ENCODE measurements around the gene LGALS14.
A peak's percentile ranks its signal among the peaks of the same experiment; 100 is the strongest.
"Not testable (repeated sequence)": the region's sequence is repeated elsewhere in the genome, so short reads cannot be mapped to it uniquely, and the experiment has no call there.

Gene LGALS14

DNA sequence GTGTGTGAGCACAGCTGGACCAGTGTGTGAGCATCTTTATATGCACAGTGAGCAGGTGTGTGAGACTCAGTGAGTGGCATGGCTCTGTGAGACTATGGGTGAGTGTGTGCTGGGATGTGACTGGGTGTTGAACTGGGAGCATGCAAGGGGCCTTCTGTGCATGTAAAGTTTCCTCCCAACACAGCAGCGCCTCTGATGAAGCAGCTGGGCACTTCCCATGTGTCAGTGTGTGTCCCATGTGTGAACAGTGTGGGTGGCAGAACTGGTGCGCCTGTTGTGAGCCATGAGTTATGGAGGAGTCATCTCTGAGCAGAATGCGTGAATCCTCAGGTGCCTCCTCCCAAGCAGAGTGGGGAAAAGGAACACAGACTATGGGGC lies 24.5 kb upstream of the LGALS14 start:
- peaks cover 20% of the 10 kb centered on the region for H3K27me3 Mint-ChIP-seq
- ATAC-seq (ENCODE audit: low read depth) (no peak), DNase-seq (ENCODE audit: low spot score in 2 of 2) (no peak)
- H3K4me1 Mint-ChIP-seq: peaks cover 11% of the 10 kb centered on the region
- no peaks in the 10 kb centered on the region for H3K9me3 Mint-ChIP-seq
- H3K36me3 Mint-ChIP-seq: no peaks in the 10 kb centered on the region
- H3K4me3 Mint-ChIP-seq: no peak overlapping the region
- H3K27ac Mint-ChIP-seq: no peak overlapping the region

GRCh38 chr19:39680593-39680992 lies 23.7 kb upstream of the LGALS14 start:
- H3K27me3 Mint-ChIP-seq: peaks cover 20% of the 10 kb centered on the region
- no peak overlapping the region for H3K27ac Mint-ChIP-seq
- no peaks in the 10 kb centered on the region for H3K9me3 Mint-ChIP-seq
- H3K4me1 Mint-ChIP-seq: peaks cover 11% of the 10 kb centered on the region
- H3K36me3 Mint-ChIP-seq: no peaks in the 10 kb centered on the region
- no peak overlapping the region for H3K4me3 Mint-ChIP-seq
- no peak for DNase-seq (ENCODE audit: low spot score in 2 of 2)
- no peak for ATAC-seq (ENCODE audit: low read depth)

DNA sequence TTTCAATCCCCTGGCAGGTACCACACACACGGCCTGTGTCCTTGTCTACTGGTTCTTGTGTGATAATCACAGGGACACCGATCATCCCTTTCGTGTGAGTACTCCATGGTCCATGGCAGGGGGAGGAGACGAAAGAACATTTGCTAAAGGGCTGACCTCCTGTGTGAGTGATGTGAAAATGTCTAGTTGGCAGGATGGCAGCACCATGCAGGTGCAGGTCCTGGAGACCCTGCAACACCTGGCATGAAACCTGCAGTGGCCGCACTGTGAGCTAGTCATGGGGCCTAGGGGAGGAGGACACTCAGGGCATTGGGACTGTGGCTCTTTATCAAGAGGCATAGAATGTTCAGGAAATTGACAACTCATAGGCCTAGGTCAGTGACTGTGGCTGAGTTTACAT lies 22.9 kb upstream of the LGALS14 start:
- H3K36me3 Mint-ChIP-seq: no peaks in the 10 kb centered on the region
- peaks cover 20% of the 10 kb centered on the region for H3K27me3 Mint-ChIP-seq
- no peak overlapping the region for H3K4me3 Mint-ChIP-seq

GRCh38 chr19:39684267-39684666 lies 20.0 kb upstream of the LGALS14 start:
- DNase-seq (ENCODE audit: low spot score in 2 of 2) (no peak), ATAC-seq (ENCODE audit: low read depth) (no peak)
- no peak overlapping the region for H3K4me3 Mint-ChIP-seq
- H3K4me1 Mint-ChIP-seq: peaks cover 9% of the 10 kb centered on the region
- H3K9me3 Mint-ChIP-seq: no peaks in the 10 kb centered on the region
- H3K27me3 Mint-ChIP-seq: peaks cover 12% of the 10 kb centered on the region
- no peak overlapping the region for H3K27ac Mint-ChIP-seq
- no peaks in the 10 kb centered on the region for H3K36me3 Mint-ChIP-seq

More for the DNA sequence above, 22.9 kb upstream of the LGALS14 start:
- DNase-seq (ENCODE audit: low spot score in 2 of 2): no peak
- no peaks in the 10 kb centered on the region for H3K9me3 Mint-ChIP-seq
- ATAC-seq (ENCODE audit: low read depth): no peak
- peaks cover 11% of the 10 kb centered on the region for H3K4me1 Mint-ChIP-seq
- no peak overlapping the region for H3K27ac Mint-ChIP-seq

GRCh38 chr19:39686739-39687138 lies 17.5 kb upstream of the LGALS14 start:
- H3K36me3 Mint-ChIP-seq: no peaks in the 10 kb centered on the region
- peaks cover 4% of the 10 kb centered on the region for H3K4me1 Mint-ChIP-seq
- ATAC-seq (ENCODE audit: low read depth) (no peak), DNase-seq (ENCODE audit: low spot score in 2 of 2) (no peak)
- H3K27me3 Mint-ChIP-seq: peaks cover 8% of the 10 kb centered on the region
- no peak overlapping the region for H3K27ac Mint-ChIP-seq
- no peak overlapping the region for H3K4me3 Mint-ChIP-seq
- peaks cover 2% of the 10 kb centered on the region for H3K9me3 Mint-ChIP-seq

- H3K4me3 Mint-ChIP-seq; H3K36me3 Mint-ChIP-seq; H3K9me3 Mint-ChIP-seq; ATAC-seq (ENCODE audit: low read depth); H3K4me1 Mint-ChIP-seq; H3K27ac Mint-ChIP-seq; DNase-seq (ENCODE audit: low spot score in 2 of 2): not testable (repeated sequence)
- H3K27me3 Mint-ChIP-seq: peaks cover 16% of the 10 kb centered on the region
Measured at GRCh38 chr19:39688637-39689036, 15.6 kb upstream of the LGALS14 start.

DNA sequence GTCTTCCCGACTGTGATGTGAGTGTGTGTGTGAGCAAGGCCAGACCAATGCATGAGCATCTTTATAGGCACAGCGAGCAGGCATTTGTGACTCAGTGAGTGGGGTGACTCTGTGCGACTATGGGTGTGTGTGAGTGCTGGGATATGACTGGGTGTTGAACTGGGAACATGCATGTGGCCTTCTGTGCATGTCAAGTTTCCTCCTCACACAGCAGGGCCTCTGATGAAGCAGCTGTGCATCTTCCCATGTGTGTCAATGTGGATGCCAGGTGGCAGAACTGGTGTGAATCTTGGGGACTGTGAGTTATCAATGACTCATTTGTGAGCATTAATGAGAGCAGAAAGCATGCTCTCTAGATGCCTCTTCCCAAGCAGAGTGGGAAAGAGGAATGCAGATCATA lies 12.1 kb upstream of the LGALS14 start:
- H3K4me3 Mint-ChIP-seq: no peak overlapping the region
- H3K27me3 Mint-ChIP-seq: peaks cover 24% of the 10 kb centered on the region
- H3K4me1 Mint-ChIP-seq: peaks cover 4% of the 10 kb centered on the region
- no peak overlapping the region for H3K27ac Mint-ChIP-seq
- peaks cover 2% of the 10 kb centered on the region for H3K9me3 Mint-ChIP-seq
- H3K36me3 Mint-ChIP-seq: no peaks in the 10 kb centered on the region
- no peak for DNase-seq (ENCODE audit: low spot score in 2 of 2)
- ATAC-seq (ENCODE audit: low read depth): no peak

- peaks cover 24% of the 10 kb centered on the region for H3K27me3 Mint-ChIP-seq
- H3K9me3 Mint-ChIP-seq: peaks cover 2% of the 10 kb centered on the region
- DNase-seq (ENCODE audit: low spot score in 2 of 2) (no peak), ATAC-seq (ENCODE audit: low read depth) (no peak)
- no peak overlapping the region for H3K27ac Mint-ChIP-seq
- H3K4me1 Mint-ChIP-seq: peaks cover 4% of the 10 kb centered on the region
- no peaks in the 10 kb centered on the region for H3K36me3 Mint-ChIP-seq
- no peak overlapping the region for H3K4me3 Mint-ChIP-seq
Measured at GRCh38 chr19:39692822-39693221, 11.5 kb upstream of the LGALS14 start.

- H3K4me1 Mint-ChIP-seq: no peaks in the 10 kb centered on the region
- peaks cover 28% of the 10 kb centered on the region for H3K27me3 Mint-ChIP-seq
- H3K27ac Mint-ChIP-seq: no peak overlapping the region
- DNase-seq (ENCODE audit: low spot score in 2 of 2): no peak
- H3K36me3 Mint-ChIP-seq: no peaks in the 10 kb centered on the region
- no peak overlapping the region for H3K4me3 Mint-ChIP-seq
- no peak for ATAC-seq (ENCODE audit: low read depth)
- no peaks in the 10 kb centered on the region for H3K9me3 Mint-ChIP-seq
Measured at GRCh38 chr19:39695759-39696158, 8.5 kb upstream of the LGALS14 start.

DNA sequence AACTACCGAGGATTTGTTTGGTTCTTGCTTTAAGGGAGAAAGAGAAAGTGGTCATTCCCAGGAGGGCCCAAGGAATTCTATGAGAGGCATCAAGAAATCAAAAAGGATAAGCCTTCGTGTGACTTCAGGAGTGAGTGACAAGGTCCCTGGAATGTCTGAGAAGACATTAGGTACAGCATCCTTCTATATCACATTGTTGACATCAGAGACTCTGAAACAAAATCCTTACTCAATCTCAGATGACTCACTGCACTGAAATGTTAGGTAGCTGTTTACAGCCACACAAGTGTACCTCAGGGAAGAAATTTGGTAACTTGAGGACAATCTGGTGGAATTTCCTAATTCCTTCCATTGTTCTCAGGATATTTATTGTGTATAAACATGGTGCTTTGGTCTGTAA lies 7.9 kb upstream of the LGALS14 start:
- H3K4me3 Mint-ChIP-seq: no peak overlapping the region

DNA sequence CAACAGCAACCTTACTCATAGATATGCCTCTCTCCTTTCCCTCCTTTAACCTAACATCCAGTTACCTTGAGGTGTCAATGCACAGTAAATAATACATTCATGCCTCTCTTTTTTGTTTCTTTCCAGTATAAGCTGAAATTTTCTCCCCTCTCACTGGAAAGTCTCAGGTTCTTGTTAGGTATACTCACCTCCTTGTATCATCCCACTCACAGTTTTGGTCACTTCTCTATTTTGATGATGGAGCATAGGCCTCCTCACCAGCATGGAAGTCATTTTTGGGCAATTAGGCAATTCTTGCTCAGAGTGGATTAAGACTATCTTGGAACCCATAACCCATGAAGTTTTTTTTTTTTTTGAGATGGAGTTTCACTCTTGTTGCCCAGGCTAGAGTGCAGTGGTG lies 5.7 kb upstream of the LGALS14 start:
- ATAC-seq (ENCODE audit: low read depth) (no peak), DNase-seq (ENCODE audit: low spot score in 2 of 2) (no peak)
- H3K27ac Mint-ChIP-seq: no peak overlapping the region
- H3K36me3 Mint-ChIP-seq: no peaks in the 10 kb centered on the region
- H3K4me1 Mint-ChIP-seq: no peaks in the 10 kb centered on the region
- no peaks in the 10 kb centered on the region for H3K9me3 Mint-ChIP-seq
- H3K27me3 Mint-ChIP-seq: peaks cover 30% of the 10 kb centered on the region
- H3K4me3 Mint-ChIP-seq: no peak overlapping the region

More for the DNA sequence above, 7.9 kb upstream of the LGALS14 start:
- no peaks in the 10 kb centered on the region for H3K4me1 Mint-ChIP-seq
- H3K36me3 Mint-ChIP-seq: no peaks in the 10 kb centered on the region
- ATAC-seq (ENCODE audit: low read depth) (no peak), DNase-seq (ENCODE audit: low spot score in 2 of 2) (no peak)
- H3K27ac Mint-ChIP-seq: no peak overlapping the region
- H3K9me3 Mint-ChIP-seq: no peaks in the 10 kb centered on the region
- peaks cover 30% of the 10 kb centered on the region for H3K27me3 Mint-ChIP-seq

- H3K4me1 Mint-ChIP-seq: no peaks in the 10 kb centered on the region
- H3K36me3 Mint-ChIP-seq: no peaks in the 10 kb centered on the region
- ATAC-seq (ENCODE audit: low read depth) (peak; percentile 15), DNase-seq (ENCODE audit: low spot score in 2 of 2) (no peak)
- no peak overlapping the region for H3K4me3 Mint-ChIP-seq
- H3K9me3 Mint-ChIP-seq: no peaks in the 10 kb centered on the region
- H3K27me3 Mint-ChIP-seq: peaks cover 24% of the 10 kb centered on the region
- no peak overlapping the region for H3K27ac Mint-ChIP-seq
Measured at GRCh38 chr19:39701291-39701690, 3.0 kb upstream of the LGALS14 start.

DNA sequence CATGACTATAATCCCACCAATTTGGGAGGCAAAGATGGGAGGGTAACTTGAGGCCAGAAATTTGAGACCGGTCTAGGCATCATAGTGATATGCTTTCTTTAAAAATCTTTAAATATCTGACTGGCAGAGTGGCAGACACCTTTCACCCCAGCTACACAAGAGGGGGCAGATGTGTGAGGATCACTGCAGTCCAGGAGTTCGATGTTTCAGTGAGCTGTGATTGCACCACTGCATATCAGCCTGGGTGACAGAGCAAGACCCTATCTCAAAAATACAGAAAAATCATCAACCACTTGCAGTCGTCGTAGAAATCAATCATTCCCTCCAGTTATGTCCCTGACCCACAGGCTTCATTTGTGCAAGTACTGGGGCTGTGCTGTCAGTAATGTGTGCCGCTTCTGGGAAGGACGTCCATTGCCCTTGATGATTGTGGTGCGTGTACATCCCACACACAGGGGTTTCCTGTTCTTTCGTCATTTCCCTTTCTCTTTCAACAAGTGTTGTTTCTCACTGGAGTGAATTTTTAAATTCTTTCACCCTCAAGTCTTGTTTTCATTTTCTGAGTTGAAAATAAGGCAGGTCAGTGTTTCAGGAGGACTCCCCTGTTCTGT lies 1.4 kb downstream of the LGALS14 start:
- DNase-seq (ENCODE audit: low spot score in 2 of 2): no peak
- no peaks in the 10 kb centered on the region for H3K4me1 Mint-ChIP-seq
- H3K27ac Mint-ChIP-seq: no peak overlapping the region
- ATAC-seq (ENCODE audit: low read depth): no peak
- H3K27me3 Mint-ChIP-seq: peaks cover 25% of the 10 kb centered on the region
- H3K4me3 Mint-ChIP-seq: no peak overlapping the region
- H3K36me3 Mint-ChIP-seq: no peaks in the 10 kb centered on the region
- H3K9me3 Mint-ChIP-seq: no peaks in the 10 kb centered on the region

DNA sequence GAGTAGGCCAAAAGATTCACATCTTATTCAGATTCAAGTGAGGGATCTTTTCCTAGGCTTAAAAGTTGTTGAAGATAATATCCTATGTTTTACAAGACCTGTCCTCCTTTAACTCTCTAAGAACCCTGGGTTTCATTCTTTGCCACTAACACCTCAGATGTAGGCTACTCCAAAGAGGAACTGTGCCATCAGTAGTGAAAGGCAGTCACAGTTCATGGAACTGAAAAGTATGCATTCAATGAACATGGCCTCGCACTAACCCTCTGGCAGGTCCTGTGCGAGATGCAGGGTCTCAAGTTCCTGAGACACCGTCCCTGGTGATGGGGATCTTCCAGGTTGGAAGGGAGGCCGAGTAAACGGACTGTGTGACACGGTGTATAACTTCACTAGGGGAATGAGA lies 4.3 kb downstream of the LGALS14 start:
- peaks cover 16% of the 10 kb centered on the region for H3K27me3 Mint-ChIP-seq
- H3K27ac Mint-ChIP-seq: no peak overlapping the region
- H3K36me3 Mint-ChIP-seq: no peaks in the 10 kb centered on the region
- no peak for DNase-seq (ENCODE audit: low spot score in 2 of 2)
- ATAC-seq (ENCODE audit: low read depth): no peak
- H3K4me3 Mint-ChIP-seq: no peak overlapping the region
- H3K9me3 Mint-ChIP-seq: no peaks in the 10 kb centered on the region
- H3K4me1 Mint-ChIP-seq: no peaks in the 10 kb centered on the region

GRCh38 chr19:39709026-39709872 lies 5.0 kb downstream of the LGALS14 start:
- Mint-ChIP-seq H3K27ac (no peak overlapping the region), H3K4me3 (no peak overlapping the region), H3K4me1 (no peaks in the 10 kb centered on the region), H3K36me3 (no peaks in the 10 kb centered on the region), H3K27me3 (peaks cover 16% of the 10 kb centered on the region), H3K9me3 (no peaks in the 10 kb centered on the region)
- DNase-seq (ENCODE audit: low spot score in 2 of 2) (no peak), ATAC-seq (ENCODE audit: low read depth) (no peak)
